HG03135 (cell line): Measurements from ENCODE around the gene HPRT1.

Experiments used
- ATAC-seq: cut with Tn5 transposase; IDR thresholded peaks from one replicate; pipeline ENCODE4 v1.9.1; 2021; ENCODE audit warnings: mild to moderate bottlenecking, moderate library complexity; ENCODE audit not compliant: unreplicated experiment

Gene HPRT1

GRCh38 chrX:134542485-134542884 lies 82.5 kb downstream of the HPRT1 start:
- no peak for ATAC-seq

- no peak for ATAC-seq
These were observed 83.3 kb downstream of the HPRT1 start for GRCh38 chrX:134543288-134543687.

- ATAC-seq = no peak
These were observed 84.2 kb downstream of the HPRT1 start for GRCh38 chrX:134544135-134544512.

- no peak for ATAC-seq
These were observed 84.7 kb downstream of the HPRT1 start for GRCh38 chrX:134544513-134545151.

- no peak for ATAC-seq
These were observed 85.5 kb downstream of the HPRT1 start for GRCh38 chrX:134545510-134545909.

DNA sequence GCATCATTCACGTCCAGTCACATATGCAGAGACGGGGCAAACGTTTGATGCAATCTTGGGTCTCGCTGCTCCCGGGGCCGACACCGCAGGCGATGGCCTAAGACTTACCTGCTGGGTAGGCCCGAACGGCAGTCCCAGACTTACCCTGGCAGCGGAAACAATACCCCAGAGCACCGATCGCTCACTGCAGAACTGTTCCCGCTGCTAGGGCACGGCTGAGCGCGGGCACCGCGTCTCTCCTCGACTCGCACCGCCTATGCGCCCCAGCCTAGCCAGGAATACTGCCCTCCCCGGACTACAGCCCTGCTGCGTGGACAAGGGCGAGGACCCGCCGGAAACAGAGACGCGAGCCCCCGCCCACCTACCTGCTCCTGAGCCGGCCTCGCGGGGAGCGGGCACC lies 86.2 kb downstream of the HPRT1 start:
- no peak for ATAC-seq

GRCh38 chrX:134547047-134547679 lies 87.2 kb downstream of the HPRT1 start:
- ATAC-seq = no peak

DNA sequence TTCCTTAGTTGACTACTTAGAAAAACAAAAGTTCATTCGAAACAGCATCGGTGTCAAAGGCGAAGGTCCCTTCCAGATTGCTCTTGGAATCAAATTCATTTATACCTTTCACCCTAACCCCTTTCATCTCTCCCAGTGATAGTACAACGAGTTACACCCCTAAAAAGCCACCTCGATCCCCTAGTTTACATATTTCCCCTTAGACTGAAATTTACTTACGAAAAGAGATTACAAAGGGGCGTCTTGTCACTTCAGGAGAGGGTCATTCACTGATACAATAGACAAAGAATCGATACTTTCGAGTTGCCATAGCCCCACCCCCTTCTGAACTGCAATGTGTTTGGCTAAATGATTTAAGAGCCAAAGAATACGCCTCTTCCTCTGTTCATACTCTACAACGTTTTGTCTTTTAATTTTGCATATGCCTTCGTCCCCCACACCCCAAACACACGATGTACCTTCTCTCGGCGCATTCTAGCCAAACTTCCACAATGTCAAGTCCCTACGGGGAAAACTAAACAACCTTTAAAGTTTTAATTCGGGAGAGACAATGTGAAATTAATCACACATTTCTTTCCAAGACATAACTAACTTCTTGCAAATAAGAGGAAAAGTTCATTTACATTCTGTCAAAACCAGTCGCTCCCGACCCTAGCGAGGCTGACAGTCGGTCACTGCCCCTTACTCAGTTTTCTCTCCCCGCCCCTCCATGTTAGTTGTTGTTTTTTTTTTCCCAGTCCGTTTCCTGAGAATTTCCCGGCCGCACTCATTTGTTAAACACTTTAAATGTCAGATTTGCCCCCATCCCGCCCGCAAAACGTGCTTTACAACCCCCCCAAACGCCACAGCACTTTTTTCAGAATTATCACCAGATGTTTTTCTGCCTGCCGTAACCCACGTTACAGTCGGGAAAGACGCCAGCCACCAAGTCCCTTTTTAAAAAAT lies 88.6 kb downstream of the HPRT1 start:
- ATAC-seq = no peak
